PC-9 (cell line): ENCODE data around the gene SYK. TPM values are rescaled to one million over a fixed set of nuclear protein-coding genes. Genes with fewer than 3 reads are reported as not detected.

Experiments used
- BruUV-seq: library from RNA; stranded (reverse); fragments of 400-500 nt; replicated peaks from 2 replicates; lab custom pipeline; 2021; lab: Mats Ljungman, UMichigan
- CTCF ChIA-PET: fragments of 300-600 bp; sonication (Branson Sonifier 250); formaldehyde crosslinking; loops from one replicate; lab custom pipeline; 2022; ENCODE audit warnings: antibody characterized with exemption; lab: Charles Lee
- POLR2A ChIA-PET: fragments of 300-600 bp; sonication (Branson Sonifier 250); formaldehyde crosslinking; loops from one replicate; lab custom pipeline; 2022; ENCODE audit warnings: antibody characterized with exemption; ENCODE audit not compliant: unreplicated experiment; lab: Charles Lee
- DNase-seq, 2 experiments: peaks; one replicate each; pipeline versions ENCODE4 v3.0.0 to v3.0.0-alpha.2; 2015 to 2022; ENCODE audit warnings: mixed read lengths in 1 of 2
- H2AFZ ChIP-seq: fragments of 200-600 bp; sonication (generic); 2 replicates; pipeline ENCODE4 v1.8.1; 2017; ENCODE audit warnings: antibody characterized with exemption
- H3F3A ChIP-seq: fragments of 200-600 bp; sonication (generic); 2 replicates; pipeline ENCODE4 v1.8.1; 2017; ENCODE audit warnings: antibody characterized with exemption, mild to moderate bottlenecking, low read depth; ENCODE audit not compliant: insufficient read depth
- H3K27ac ChIP-seq: fragments of 200-600 bp; sonication (generic); 2 replicates; pipeline ENCODE4 v1.6.1; 2016; ENCODE audit warnings: mixed run types
- H3K27me3 ChIP-seq: fragments of 200-600 bp; sonication (generic); 2 replicates; pipeline ENCODE4 v1.6.1; 2016; ENCODE audit warnings: low read depth, mixed run types; ENCODE audit not compliant: insufficient read depth
- H3K36me3 ChIP-seq: fragments of 200-600 bp; sonication (generic); 2 replicates; pipeline ENCODE4 v1.6.1; 2016; ENCODE audit warnings: low read depth, mixed run types
- H3K4me1 ChIP-seq: fragments of 200-600 bp; sonication (generic); replicated peaks from 2 replicates; pipeline ENCODE4 v1.6.1; 2016; ENCODE audit warnings: mixed run types; ENCODE audit not compliant: insufficient read depth
- H3K4me2 ChIP-seq: fragments of 200-600 bp; sonication (generic); 2 replicates; pipeline ENCODE4 v1.6.1; 2017; ENCODE audit warnings: mixed run types
- H3K4me3 ChIP-seq: fragments of 200-600 bp; sonication (generic); 2 replicates; pipeline ENCODE4 v1.6.1; 2016; ENCODE audit warnings: mixed run types
- H3K79me2 ChIP-seq: fragments of 200-600 bp; sonication (generic); 2 replicates; pipeline ENCODE4 v1.6.1; 2017; ENCODE audit warnings: low read depth, mixed run types
- H3K9me2 ChIP-seq: fragments of 200-600 bp; sonication (generic); 2 replicates; pipeline ENCODE4 v1.8.1; 2017; ENCODE audit warnings: mild to moderate bottlenecking; ENCODE audit not compliant: insufficient read depth
- H3K9me3 ChIP-seq: fragments of 200-600 bp; sonication (generic); 2 replicates; pipeline ENCODE4 v1.8.1; 2016; ENCODE audit warnings: low read depth; ENCODE audit not compliant: insufficient read depth
- H4K20me1 ChIP-seq: fragments of 200-600 bp; sonication (generic); 2 replicates; pipeline ENCODE4 v1.8.1; 2017; ENCODE audit not compliant: insufficient read depth
- CTCF ChIP-seq: fragments of 200-600 bp; sonication (generic); conservative IDR thresholded peaks from 2 replicates; pipeline ENCODE4 v1.6.1; 2017; ENCODE audit warnings: mixed run types, antibody characterized with exemption, mild to moderate bottlenecking, moderate library complexity
- EZH2 ChIP-seq: fragments of 200-600 bp; sonication (generic); IDR thresholded peaks from 2 replicates; pipeline ENCODE4 v1.8.0; 2017; ENCODE audit warnings: antibody characterized with exemption, low read depth
- intact Hi-C: fragments of 100-400 bp; cut with micrococcal nuclease; formaldehyde crosslinking; loops from one replicate; pipeline ENCODE4 v1.10.0; 2022; ENCODE audit not compliant: unreplicated experiment
- total RNA-seq: library from RNA; stranded (reverse); gene quantifications from 2 replicates; pipeline ENCODE4 v1.2.3, GENCODE V29; 2021

Gene SYK
- total RNA-seq, 1 experiment from 2014 or later, result 32.1 TPM

- Histone ChIP-seq H3K4me3 (no peak overlapping the region), H3K9me2 (no peaks in the 10 kb centered on the region), H3K79me2 (no peaks in the 10 kb centered on the region), H3K9me3 (no peaks in the 10 kb centered on the region), H3K27me3 (no peaks in the 10 kb centered on the region), H3K4me2 (no peak overlapping the region), H2AFZ (no peak overlapping the region), H3F3A (no peaks in the 10 kb centered on the region; the same call in 1 of the 2 replicates), H3K27ac (no peak overlapping the region), H3K36me3 (no peaks in the 10 kb centered on the region), H3K4me1 (0 out of 2 replicates have a peak, but pooled peaks cover 2% of the 10 kb centered on the region), H4K20me1 (no peaks in the 10 kb centered on the region)
- BruUV-seq, result no TSS peak
- ChIA-PET POLR2A (no interaction called here), CTCF (no interaction called here)
- DNase-seq, result no peak
- intact Hi-C loops, result no loop called here
- TF ChIP-seq CTCF, result no peak
- TF ChIP-seq EZH2, result no peak
These were observed 22.9 kb upstream of the SYK start for GRCh38 chr9:90778746-90779145.

GRCh38 chr9:90783552-90783951, 18.1 kb upstream of the SYK start:
- no peak for TF ChIP-seq CTCF
- no peak for TF ChIP-seq EZH2
- DNase-seq, result no peak
- Histone ChIP-seq H3K79me2 (no peaks in the 10 kb centered on the region), H3K4me1 (0 out of 2 replicates have a peak, but pooled peaks cover 3% of the 10 kb centered on the region), H2AFZ (no peak overlapping the region), H3F3A (no peaks in the 10 kb centered on the region), H4K20me1 (no peaks in the 10 kb centered on the region), H3K4me3 (no peak overlapping the region), H3K27ac (no peak overlapping the region), H3K27me3 (no peaks in the 10 kb centered on the region), H3K9me2 (no peaks in the 10 kb centered on the region), H3K9me3 (no peaks in the 10 kb centered on the region), H3K4me2 (peak overlapping the region; percentile 22; the same call in 1 of the 2 replicates), H3K36me3 (no peaks in the 10 kb centered on the region)
- intact Hi-C loops, result no loop called here
- POLR2A ChIA-PET, result interaction anchor here (0.6 kb wide), 1 partner anchor 252 kb away, joined by 3 read pairs; no protein-coding TSS in a partner anchor
- CTCF ChIA-PET, result no interaction called here
- no TSS peak for BruUV-seq

GRCh38 chr9:90783964-90784363, 17.7 kb upstream of the SYK start:
- ChIA-PET POLR2A (interaction anchor here (0.6 kb wide), 1 partner anchor 253 kb away, joined by 3 read pairs; no protein-coding TSS in a partner anchor), CTCF (no interaction called here)
- intact Hi-C loops, result no loop called here
- TF ChIP-seq EZH2 (no peak), CTCF (no peak)
- DNase-seq, result no peak
- Histone ChIP-seq H3K27me3 (no peaks in the 10 kb centered on the region), H2AFZ (no peak overlapping the region), H3K79me2 (no peaks in the 10 kb centered on the region), H3K36me3 (no peaks in the 10 kb centered on the region), H3K4me2 (no peak overlapping the region), H4K20me1 (no peaks in the 10 kb centered on the region), H3K9me3 (no peaks in the 10 kb centered on the region), H3F3A (no peaks in the 10 kb centered on the region), H3K9me2 (no peaks in the 10 kb centered on the region), H3K4me3 (no peak overlapping the region), H3K4me1 (0 out of 2 replicates have a peak, but pooled peaks cover 3% of the 10 kb centered on the region), H3K27ac (no peak overlapping the region)
- no TSS peak for BruUV-seq
